ENCODE results near the gene HSF5.

HSF5 gene

DNA sequence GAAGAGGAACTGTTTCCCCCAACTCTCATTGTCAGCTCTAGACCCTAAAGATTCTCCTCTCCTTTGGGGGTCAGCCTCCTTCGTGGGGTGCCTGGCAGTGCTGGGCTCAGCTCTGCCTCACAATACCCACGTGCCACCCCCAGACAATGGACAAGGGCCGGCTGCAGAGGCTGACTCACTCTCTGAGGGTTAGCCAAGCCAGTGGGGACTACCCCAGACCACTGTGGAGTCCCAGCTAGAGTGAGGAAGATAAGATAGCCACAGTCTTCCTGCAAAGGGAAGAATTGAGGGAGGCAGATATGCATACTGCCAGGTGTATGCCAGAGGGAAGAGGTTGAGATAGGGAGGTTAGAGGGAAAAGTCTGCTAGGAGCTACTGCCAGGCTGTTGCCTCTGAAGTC is 39.7 kb upstream of the HSF5 start:
- Histone ChIP-seq H3K4me1 (ENCODE audit: insufficient read depth, low read length) (peaks cover 18% of the 10 kb centered on the region), H3K36me3 (ENCODE audit: insufficient read depth, low read length) (no peaks in the 10 kb centered on the region), H3K27me3 (ENCODE audit: insufficient read depth, low read length) (peaks cover 46% of the 10 kb centered on the region), H3K4me3 (ENCODE audit: low read length) (no peak overlapping the region), H3K9me3 (ENCODE audit: low read length) (no peaks in the 10 kb centered on the region), H2AFZ (ENCODE audit: low read depth, low read length) (no peak overlapping the region)

DNA sequence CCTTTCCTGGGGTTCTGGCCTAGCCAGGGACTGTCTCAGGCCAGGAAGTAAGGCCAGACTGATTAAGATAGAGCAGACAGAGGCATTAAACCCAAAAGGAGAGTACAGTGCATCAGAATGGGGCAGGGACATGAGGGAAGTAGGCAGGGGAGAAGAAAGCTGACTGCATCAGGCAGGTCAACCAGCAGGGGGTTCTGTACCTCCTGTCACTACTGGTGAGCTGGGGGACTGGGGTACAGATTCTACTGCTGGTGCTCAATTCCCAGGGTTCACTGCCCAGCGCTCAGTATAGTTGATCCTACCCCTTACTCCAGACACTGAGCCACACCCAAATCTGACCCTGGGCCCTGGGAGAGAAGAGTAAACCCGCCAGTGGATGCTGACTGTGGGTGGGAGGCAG is 39.1 kb upstream of the HSF5 start:
- Histone ChIP-seq H2AFZ (ENCODE audit: low read depth, low read length) (no peak overlapping the region), H3K27me3 (ENCODE audit: insufficient read depth, low read length) (peaks cover 40% of the 10 kb centered on the region), H3K4me1 (ENCODE audit: insufficient read depth, low read length) (peaks cover 12% of the 10 kb centered on the region), H3K36me3 (ENCODE audit: insufficient read depth, low read length) (no peaks in the 10 kb centered on the region), H3K4me3 (ENCODE audit: low read length) (no peak overlapping the region), H3K9me3 (ENCODE audit: low read length) (no peaks in the 10 kb centered on the region)

DNA sequence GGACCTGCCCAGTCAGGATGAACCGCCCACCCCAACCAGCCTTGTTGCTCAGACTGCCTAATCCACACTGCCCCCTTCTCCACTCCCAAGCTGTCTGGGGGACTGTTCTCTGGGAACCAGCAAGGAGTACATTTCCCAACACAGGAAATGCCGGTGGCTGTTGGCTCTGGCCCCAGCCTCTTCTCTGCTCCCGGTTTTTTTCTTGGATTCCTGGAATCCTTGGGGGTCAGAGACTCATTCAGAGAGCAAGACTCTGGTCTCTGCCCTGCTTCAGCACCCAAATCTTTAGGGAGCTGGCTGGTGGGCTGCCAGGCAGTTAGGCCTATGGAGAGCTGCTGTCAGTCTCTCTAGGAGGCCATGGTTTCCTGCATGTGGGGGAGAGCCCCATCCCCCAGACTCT is 37.0 kb upstream of the HSF5 start:
- Histone ChIP-seq H3K36me3 (ENCODE audit: insufficient read depth, low read length) (no peaks in the 10 kb centered on the region), H3K4me3 (ENCODE audit: low read length) (no peak overlapping the region)

DNA sequence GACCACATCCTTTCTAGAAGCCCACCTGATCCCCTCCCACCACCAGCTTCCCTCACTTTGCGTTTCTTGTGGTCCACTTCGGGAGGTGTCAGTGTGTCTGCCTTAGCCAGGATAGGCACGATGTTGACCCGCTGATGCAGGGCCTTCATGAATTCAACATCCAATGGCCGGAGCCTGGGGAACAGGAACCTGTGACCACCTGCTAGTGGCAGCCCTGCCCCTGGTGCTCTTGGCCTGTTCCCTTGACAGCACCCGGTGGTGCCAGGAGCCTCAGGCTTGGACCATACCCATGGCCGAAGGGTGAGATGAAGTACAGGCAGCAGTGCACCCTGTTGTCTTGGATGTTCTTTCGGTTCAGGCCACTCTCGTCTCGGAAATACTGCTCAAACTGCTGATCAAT is 33.5 kb upstream of the HSF5 start:
- no peaks in the 10 kb centered on the region for H3K36me3 ChIP-seq (ENCODE audit: insufficient read depth, low read length)
- H3K4me3 ChIP-seq (ENCODE audit: low read length): no peak overlapping the region

More for the DNA sequence above, 37.0 kb upstream of the HSF5 start:
- H3K4me1 ChIP-seq (ENCODE audit: insufficient read depth, low read length): no peaks in the 10 kb centered on the region
- H2AFZ ChIP-seq (ENCODE audit: low read depth, low read length): no peak overlapping the region
- H3K9me3 ChIP-seq (ENCODE audit: low read length): no peaks in the 10 kb centered on the region
- H3K27me3 ChIP-seq (ENCODE audit: insufficient read depth, low read length): peaks cover 22% of the 10 kb centered on the region

DNA sequence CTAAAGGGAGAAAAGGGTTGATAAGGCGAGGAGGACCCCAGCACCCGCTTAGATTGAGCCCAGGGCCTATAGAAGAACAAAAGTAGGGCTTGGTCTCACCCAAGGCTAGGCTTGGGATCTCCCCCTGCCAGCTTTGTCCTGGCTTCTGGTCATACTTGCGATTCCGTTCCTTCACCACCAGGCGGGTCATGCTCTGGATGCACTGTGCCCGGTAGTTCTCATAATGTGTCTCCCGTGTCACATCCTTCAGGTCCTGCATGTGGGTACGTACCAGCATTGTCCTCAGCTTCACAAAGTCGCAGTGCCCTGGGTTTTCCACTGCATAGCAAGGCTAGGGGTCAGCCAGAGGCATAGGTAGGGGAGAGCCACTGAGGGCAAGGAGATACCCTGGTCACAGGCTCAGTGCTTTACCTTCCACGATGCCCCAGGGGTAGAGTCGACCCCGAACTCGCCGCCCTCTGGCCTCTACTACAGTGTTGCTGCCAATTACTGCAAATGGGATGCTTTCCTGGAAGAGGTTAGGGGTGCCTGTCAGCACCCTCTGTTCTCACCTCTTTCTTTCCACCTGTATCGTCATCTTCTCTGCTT is 32.7 kb upstream of the HSF5 start:
- Histone ChIP-seq H3K4me3 (ENCODE audit: low read length) (no peak overlapping the region), H3K9me3 (ENCODE audit: low read length) (no peaks in the 10 kb centered on the region), H3K4me1 (ENCODE audit: insufficient read depth, low read length) (peaks cover 14% of the 10 kb centered on the region), H3K36me3 (ENCODE audit: insufficient read depth, low read length) (no peaks in the 10 kb centered on the region), H3K27me3 (ENCODE audit: insufficient read depth, low read length) (peaks cover 5% of the 10 kb centered on the region), H2AFZ (ENCODE audit: low read depth, low read length) (no peak overlapping the region)

More for the DNA sequence above, 33.5 kb upstream of the HSF5 start:
- H2AFZ ChIP-seq (ENCODE audit: low read depth, low read length): no peak overlapping the region
- no peaks in the 10 kb centered on the region for H3K9me3 ChIP-seq (ENCODE audit: low read length)
- H3K4me1 ChIP-seq (ENCODE audit: insufficient read depth, low read length): peaks cover 11% of the 10 kb centered on the region
- peaks cover 7% of the 10 kb centered on the region for H3K27me3 ChIP-seq (ENCODE audit: insufficient read depth, low read length)

DNA sequence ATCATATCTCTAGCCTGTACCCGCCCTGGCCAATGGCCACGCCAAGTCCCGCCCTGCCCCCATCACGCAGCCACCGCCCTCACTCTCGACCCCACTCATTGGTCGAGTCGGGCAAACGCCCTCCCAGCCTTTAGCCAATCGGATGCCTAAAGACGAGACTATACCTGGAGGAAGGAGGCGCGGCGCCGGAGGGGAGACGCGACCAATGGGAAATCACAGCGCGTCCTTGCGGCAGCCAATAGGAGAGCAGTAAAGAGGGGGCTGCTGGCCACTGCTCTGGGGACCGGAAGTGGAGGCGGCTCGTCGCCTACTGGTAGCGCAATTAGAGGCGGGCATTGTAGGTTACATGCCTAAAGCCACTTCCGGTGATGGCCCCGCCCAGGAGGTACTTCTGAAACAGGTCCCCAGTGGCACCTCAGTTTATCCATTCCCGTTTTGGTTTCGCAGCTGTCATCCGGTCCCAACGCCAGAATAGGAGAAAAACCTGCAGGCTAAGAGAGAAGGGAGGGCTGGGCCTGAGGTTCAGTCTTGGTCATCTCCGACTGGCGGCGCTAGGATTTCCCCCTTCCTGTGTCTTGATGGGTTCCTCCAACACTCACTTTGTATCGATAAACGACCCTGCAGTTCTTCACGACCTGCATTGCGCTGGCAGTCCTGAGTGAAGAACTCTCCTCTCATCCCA is 29.9 kb upstream of the HSF5 start:
- peak overlapping the region; percentile 99 for H2AFZ ChIP-seq (ENCODE audit: low read depth, low read length)
- H3K36me3 ChIP-seq (ENCODE audit: insufficient read depth, low read length): no peaks in the 10 kb centered on the region
- peaks cover 23% of the 10 kb centered on the region for H3K4me1 ChIP-seq (ENCODE audit: insufficient read depth, low read length)
- no peaks in the 10 kb centered on the region for H3K9me3 ChIP-seq (ENCODE audit: low read length)
- peak overlapping the region; percentile 83 for H3K4me3 ChIP-seq (ENCODE audit: low read length)
- no peaks in the 10 kb centered on the region for H3K27me3 ChIP-seq (ENCODE audit: insufficient read depth, low read length)

DNA sequence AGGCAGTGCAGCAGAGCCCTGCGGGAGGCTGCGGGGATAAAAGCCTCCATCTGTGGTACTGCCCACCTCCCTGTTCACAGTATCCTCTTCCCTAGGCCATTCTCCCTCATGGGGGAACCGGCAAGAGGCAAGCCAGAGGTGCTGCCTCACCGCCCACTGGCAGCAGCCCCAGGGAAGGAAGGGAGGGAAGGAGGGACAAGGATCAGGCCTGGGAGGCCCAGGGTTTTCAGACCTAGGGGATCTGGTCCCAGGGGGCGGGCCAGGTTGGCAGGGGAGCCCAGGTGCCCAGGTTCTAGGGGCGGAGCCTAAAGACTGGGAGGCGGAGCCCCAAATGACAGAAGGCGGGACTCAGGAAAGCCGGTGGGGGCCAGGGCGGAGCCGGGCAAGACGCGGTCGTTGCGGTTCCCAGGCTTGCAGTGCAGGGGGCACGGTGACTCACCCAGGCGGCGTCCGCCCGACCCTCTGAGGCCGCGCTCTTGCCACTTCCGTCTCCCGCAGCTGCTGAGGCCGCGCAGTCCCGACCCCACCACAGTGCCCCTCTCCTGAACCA is 29.2 kb upstream of the HSF5 start:
- Histone ChIP-seq H2AFZ (ENCODE audit: low read depth, low read length) (no peak overlapping the region), H3K9me3 (ENCODE audit: low read length) (no peaks in the 10 kb centered on the region), H3K27me3 (ENCODE audit: insufficient read depth, low read length) (no peaks in the 10 kb centered on the region)

DNA sequence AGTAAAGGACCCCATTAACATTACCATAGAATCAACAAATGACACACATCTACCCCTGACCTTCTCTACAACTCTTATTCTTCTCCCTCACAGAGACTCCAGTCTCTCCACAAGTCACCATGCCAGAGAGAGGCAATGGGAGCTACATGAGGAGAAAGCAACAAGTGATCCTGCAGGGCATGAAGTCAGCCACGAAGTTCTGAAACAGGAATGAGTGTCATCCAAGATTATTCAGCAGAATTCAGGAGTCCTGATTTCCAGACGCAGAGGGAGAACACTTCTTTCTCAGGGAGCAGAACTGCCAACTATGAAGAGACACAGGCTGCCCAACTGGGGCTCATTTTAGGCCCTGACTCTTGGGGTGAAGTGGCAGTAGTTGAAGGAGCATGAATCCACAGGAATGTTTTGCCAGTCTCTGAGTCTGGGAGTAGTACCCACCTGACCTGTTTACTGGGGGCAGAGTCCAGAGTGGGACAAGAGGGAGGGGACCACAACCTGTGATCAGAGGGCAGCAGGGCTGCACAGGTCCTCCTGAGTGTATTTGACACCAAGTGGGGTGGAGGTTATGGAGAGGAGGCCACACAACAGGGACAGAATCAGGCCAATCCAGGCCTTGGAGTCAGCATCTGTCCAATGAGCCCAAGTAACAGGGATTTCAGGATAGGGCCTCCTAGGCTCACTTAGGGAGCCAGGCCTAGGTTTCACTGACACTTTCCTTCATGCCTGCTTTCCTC is 28.6 kb upstream of the HSF5 start:
- Histone ChIP-seq H2AFZ (ENCODE audit: low read depth, low read length) (no peak overlapping the region), H3K27me3 (ENCODE audit: insufficient read depth, low read length) (no peaks in the 10 kb centered on the region), H3K4me1 (ENCODE audit: insufficient read depth, low read length) (peaks cover 27% of the 10 kb centered on the region), H3K4me3 (ENCODE audit: low read length) (peak overlapping the region; percentile 83), H3K36me3 (ENCODE audit: insufficient read depth, low read length) (peaks cover 11% of the 10 kb centered on the region), H3K9me3 (ENCODE audit: low read length) (no peaks in the 10 kb centered on the region)

More for the DNA sequence above, 29.2 kb upstream of the HSF5 start:
- Histone ChIP-seq H3K4me3 (ENCODE audit: low read length) (peak overlapping the region; percentile 83), H3K4me1 (ENCODE audit: insufficient read depth, low read length) (peaks cover 27% of the 10 kb centered on the region), H3K36me3 (ENCODE audit: insufficient read depth, low read length) (peaks cover 4% of the 10 kb centered on the region)

DNA sequence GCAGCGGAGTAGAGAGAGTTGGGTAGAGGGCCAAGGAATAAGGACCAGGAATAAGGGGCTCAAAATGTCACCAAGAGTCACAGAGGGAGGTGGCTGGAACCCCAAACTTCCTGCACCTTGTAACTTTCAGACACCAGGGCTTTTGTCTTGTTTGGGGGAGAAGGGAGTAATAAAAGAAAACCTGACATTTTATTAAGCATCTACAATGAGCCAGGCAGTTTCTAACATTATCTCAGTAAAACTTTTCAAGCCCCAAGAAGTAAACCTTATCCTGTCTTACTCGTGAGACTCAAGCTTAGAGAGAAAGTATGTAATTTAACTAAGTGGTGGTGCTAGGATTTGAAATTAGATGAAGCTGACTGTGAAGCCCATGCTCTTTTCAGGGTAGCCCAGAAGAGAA is 27.1 kb upstream of the HSF5 start:
- Histone ChIP-seq H3K9me3 (ENCODE audit: low read length) (no peaks in the 10 kb centered on the region), H3K4me3 (ENCODE audit: low read length) (no peak overlapping the region), H2AFZ (ENCODE audit: low read depth, low read length) (no peak overlapping the region), H3K27me3 (ENCODE audit: insufficient read depth, low read length) (no peaks in the 10 kb centered on the region), H3K4me1 (ENCODE audit: insufficient read depth, low read length) (peaks cover 27% of the 10 kb centered on the region), H3K36me3 (ENCODE audit: insufficient read depth, low read length) (peaks cover 26% of the 10 kb centered on the region)

DNA sequence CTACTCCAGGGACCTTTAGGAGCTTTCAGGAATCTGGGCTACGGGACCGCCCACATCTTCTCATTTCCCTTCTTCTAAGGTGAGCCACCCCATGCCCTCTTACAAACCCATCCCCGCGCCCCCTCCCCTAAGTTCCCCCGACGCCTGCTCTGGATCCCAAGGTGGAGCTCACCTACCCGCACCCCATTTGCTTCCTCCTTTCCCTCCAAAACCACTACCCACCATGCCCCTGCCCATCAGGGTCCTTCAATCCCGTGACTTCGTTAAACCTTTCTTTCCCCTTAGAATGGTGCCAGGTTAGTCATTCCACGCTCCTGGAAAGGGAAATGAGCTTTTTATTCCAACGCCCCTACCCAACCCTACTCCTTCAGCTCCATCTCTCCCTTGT is 26.6 kb upstream of the HSF5 start:
- Histone ChIP-seq H3K4me3 (ENCODE audit: low read length) (peak overlapping the region; percentile 73), H2AFZ (ENCODE audit: low read depth, low read length) (no peak overlapping the region), H3K27me3 (ENCODE audit: insufficient read depth, low read length) (no peaks in the 10 kb centered on the region), H3K4me1 (ENCODE audit: insufficient read depth, low read length) (peaks cover 27% of the 10 kb centered on the region), H3K36me3 (ENCODE audit: insufficient read depth, low read length) (peaks cover 31% of the 10 kb centered on the region), H3K9me3 (ENCODE audit: low read length) (no peaks in the 10 kb centered on the region)

DNA sequence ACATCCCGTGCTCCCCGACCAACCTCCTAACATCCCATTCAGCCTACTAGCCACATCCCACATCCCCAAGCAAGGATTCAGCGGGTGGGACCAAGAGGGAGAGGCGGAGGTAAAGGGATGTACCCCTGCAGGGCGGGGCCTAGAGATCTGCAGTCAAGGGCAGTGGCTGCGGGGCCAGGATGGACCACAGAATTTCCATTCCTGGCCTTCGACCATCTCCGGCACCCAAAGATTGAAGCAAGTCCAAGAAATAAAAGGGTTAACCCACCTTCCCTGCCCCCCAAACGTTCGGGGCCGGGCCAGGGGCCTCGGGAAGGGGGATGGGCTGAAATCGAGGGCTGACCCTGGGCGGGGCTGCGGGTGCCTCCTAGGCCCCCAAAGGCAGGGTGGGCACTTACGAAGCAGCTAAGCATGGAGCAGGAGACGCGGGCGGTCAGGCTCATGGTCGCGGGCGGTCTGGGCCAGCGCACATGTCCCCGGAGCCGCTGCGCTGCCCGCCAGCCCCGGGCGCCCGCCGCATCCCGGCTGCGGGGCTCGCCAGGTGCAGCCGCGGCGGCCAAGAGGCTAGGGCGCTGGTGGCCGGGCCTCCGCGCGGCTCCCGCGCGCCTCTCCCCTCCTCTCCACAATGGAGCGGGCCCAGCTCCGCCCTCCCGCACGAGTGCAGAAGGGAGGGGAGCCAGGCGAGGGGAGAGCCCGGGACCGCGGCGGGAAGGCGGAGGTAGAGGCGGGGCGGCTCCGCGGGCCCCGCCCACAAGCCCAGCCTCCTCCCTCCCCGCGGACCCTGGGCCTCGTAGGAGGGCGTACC is 26.0 kb upstream of the HSF5 start, which contains the start of gene MTMR4:
Gene MTMR4 (minus strand): TSS at position 674 of the 805 bp plus-strand sequence. CDS start 231 bp downstream, at position 443.
- Histone ChIP-seq H3K4me3 (ENCODE audit: low read length) (peak within 1 kb of the TSS; percentile 73), H3K27me3 (ENCODE audit: insufficient read depth, low read length) (no peaks in the 10 kb centered on the region), H3K4me1 (ENCODE audit: insufficient read depth, low read length) (peaks cover 27% of the 10 kb centered on the region), H3K36me3 (ENCODE audit: insufficient read depth, low read length) (peaks cover 37% of the 10 kb centered on the region), H3K9me3 (ENCODE audit: low read length) (no peaks in the 10 kb centered on the region), H2AFZ (ENCODE audit: low read depth, low read length) (peak within 1 kb of the TSS; percentile 71)

DNA sequence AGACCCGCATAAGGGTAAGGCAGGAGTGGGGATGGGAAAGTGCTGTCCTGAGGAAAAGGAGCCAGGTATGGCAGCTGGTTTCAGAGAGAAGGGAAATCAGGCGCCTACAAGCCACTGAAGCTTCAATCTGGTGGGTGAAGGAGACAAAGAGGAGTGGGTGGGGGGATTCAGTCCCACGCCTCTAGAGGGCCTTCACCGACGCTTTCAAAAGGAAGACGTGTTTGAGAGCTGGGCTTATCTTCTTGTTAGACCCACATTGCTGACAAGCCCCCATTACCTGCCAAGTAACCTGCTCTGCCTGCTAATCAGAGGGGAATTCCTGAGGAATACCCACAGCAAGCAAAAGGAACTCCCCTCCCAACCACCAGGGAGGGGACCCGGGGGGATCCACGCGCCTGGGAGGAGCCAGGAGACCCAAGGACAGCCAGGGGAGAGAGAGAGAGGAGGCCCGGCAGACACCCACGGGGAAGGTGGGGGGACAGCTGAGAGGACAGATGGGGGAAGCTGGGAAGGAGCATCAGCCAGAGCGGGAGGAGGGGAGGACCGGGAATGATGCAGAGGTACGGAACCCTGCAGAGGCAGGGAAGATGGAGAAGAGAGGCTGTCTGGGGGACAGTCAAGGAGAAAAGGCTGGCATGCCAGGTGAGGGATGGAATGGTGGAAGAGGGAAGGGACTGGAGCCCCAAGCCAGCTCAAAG is 25.2 kb upstream of the HSF5 start:
- Histone ChIP-seq H3K36me3 (ENCODE audit: insufficient read depth, low read length) (peaks cover 45% of the 10 kb centered on the region), H3K4me3 (ENCODE audit: low read length) (peak overlapping the region; percentile 73), H3K27me3 (ENCODE audit: insufficient read depth, low read length) (no peaks in the 10 kb centered on the region), H2AFZ (ENCODE audit: low read depth, low read length) (no peak overlapping the region), H3K9me3 (ENCODE audit: low read length) (no peaks in the 10 kb centered on the region), H3K4me1 (ENCODE audit: insufficient read depth, low read length) (peaks cover 23% of the 10 kb centered on the region)
